HCT116 (cell line): ENCODE data around the gene ENO2. TPM values are rescaled to one million over a fixed set of nuclear protein-coding genes. Genes with fewer than 3 reads are reported as not detected.
A peak's percentile ranks its signal among the peaks of the same experiment; 100 is the strongest.

Experiments
- ATAC-seq: fragments of 200-7000 bp; cut with Tn5 transposase; 2 replicates; pipeline ENCODE4 v1.9.1; 2020; ENCODE audit warnings: mild to moderate bottlenecking, moderate library complexity
- BruUV-seq: library from RNA; stranded (reverse); fragments of 400-500 nt; replicated peaks from 2 replicates; lab custom pipeline; 2021; lab: Mats Ljungman, UMichigan
- CTCF ChIA-PET: fragments of 300-600 bp; sonication (Branson Sonifier 250); formaldehyde crosslinking; loops from one replicate; lab custom pipeline; 2021; ENCODE audit warnings: antibody characterized with exemption; lab: Charles Lee
- POLR2A ChIA-PET: fragments of 300-600, 350-600 bp; sonication (Branson Sonifier 250); formaldehyde crosslinking; loops from one replicate; lab custom pipeline; 2021; ENCODE audit warnings: antibody characterized with exemption; lab: Charles Lee
- RAD21 ChIA-PET, 2 experiments: fragments of 300-600 bp; sonication (Branson Sonifier 250); formaldehyde crosslinking; loops; one replicate each; lab custom pipeline; 2023; ENCODE audit warnings: low total read pairs in 2 of 2; ENCODE audit not compliant: uncharacterized antibody in 2 of 2, unreplicated experiment in 2 of 2, low non-redundant PET in 1 of 2; lab: Charles Lee
- DNase-seq: peaks from one replicate; pipeline ENCODE4 v3.0.0-alpha.2; 2010; ENCODE audit warnings: low read depth, low spot score
- H2AFZ ChIP-seq: fragments of 200-600 bp; shearing (Covaris generic), sonication (generic); 2 replicates; pipeline ENCODE4 v1.6.1; 2017; ENCODE audit warnings: low read depth, mixed run types, mixed read lengths, antibody characterized with exemption, low read length; ENCODE audit not compliant: poor library complexity, severe bottlenecking
- H3K27ac ChIP-seq: 2 replicates; pipeline ENCODE4 v1.5.1; 2012; ENCODE audit warnings: low read depth, low read length
- H3K27me3 ChIP-seq: fragments of 200-600 bp; sonication (generic); 2 replicates; pipeline ENCODE4 v1.6.1; 2016; ENCODE audit warnings: mixed run types, low read length, mixed read lengths; ENCODE audit not compliant: insufficient read depth
- H3K36me3 ChIP-seq, 2 experiments: fragments of 200-500 bp in 1 of 2; fragments of 200-600 bp in 1 of 2; sonication (Bioruptor generic) in 1 of 2; sonication (generic) in 1 of 2; 2 replicates each; pipeline versions ENCODE4 v1.5.1 to v1.6.1; 2014 to 2016; ENCODE audit warnings: low read length in 2 of 2, inconsistent platforms in 1 of 2, mixed read lengths in 1 of 2, mixed run types in 1 of 2; ENCODE audit not compliant: insufficient read depth in 2 of 2, control insufficient read depth in 1 of 2
- H3K4me1 ChIP-seq, 2 experiments: fragments of 200-600 bp in 1 of 2; sonication (generic) in 1 of 2; 2 replicates each; pipeline versions ENCODE4 v1.5.1 to v1.6.1; 2012 to 2017; ENCODE audit warnings: low read length in 2 of 2, inconsistent platforms in 1 of 2, mild to moderate bottlenecking in 1 of 2, mixed read lengths in 1 of 2, mixed run types in 1 of 2, moderate library complexity in 1 of 2; ENCODE audit not compliant: insufficient read depth in 2 of 2, control insufficient read depth in 1 of 2
- H3K4me2 ChIP-seq: fragments of 200-600 bp; sonication (generic); 2 replicates; pipeline ENCODE4 v1.6.1; 2017; ENCODE audit warnings: mixed run types, low read length, mixed read lengths
- H3K4me3 ChIP-seq, 2 experiments: fragments of 200-600 bp in 1 of 2; sonication (generic) in 1 of 2; replicated peaks in 1 of 2; 2 replicates each; pipeline ENCODE4 v1.5.1; 2011 to 2016; ENCODE audit warnings: low read length in 2 of 2, control low read depth in 1 of 2, low read depth in 1 of 2, mild to moderate bottlenecking in 1 of 2, mixed read lengths in 1 of 2, mixed run types in 1 of 2
- H3K79me2 ChIP-seq: fragments of 200-600 bp; sonication (generic); 2 replicates; pipeline ENCODE4 v1.6.1; 2017; ENCODE audit warnings: mild to moderate bottlenecking, mixed run types, low read length, moderate library complexity, mixed read lengths; ENCODE audit not compliant: insufficient read depth
- H3K9ac ChIP-seq: fragments of 200-600 bp; sonication (generic); 2 replicates; pipeline ENCODE4 v1.6.1; 2016; ENCODE audit warnings: low read length, mixed read lengths
- H3K9me2 ChIP-seq: fragments of 200-600 bp; sonication (generic), shearing (Covaris generic); 2 replicates; pipeline ENCODE4 v1.6.1; 2017; ENCODE audit warnings: mixed run types, mild to moderate bottlenecking, moderate library complexity; ENCODE audit not compliant: insufficient read depth
- H3K9me3 ChIP-seq, 2 experiments: fragments of 200-500 bp in 1 of 2; fragments of 200-600 bp in 1 of 2; sonication (Bioruptor generic) in 1 of 2; sonication (generic) in 1 of 2; 2 replicates each; pipeline ENCODE4 v1.6.1; 2014 to 2017; ENCODE audit warnings: low read length in 2 of 2, mixed read lengths in 2 of 2, inconsistent platforms in 1 of 2, low read depth in 1 of 2, mild to moderate bottlenecking in 1 of 2, mixed run types in 1 of 2, moderate library complexity in 1 of 2; ENCODE audit not compliant: control insufficient read depth in 1 of 2, insufficient read depth in 1 of 2
- H4K20me1 ChIP-seq: fragments of 200-600 bp; sonication (generic), shearing (Covaris generic); 2 replicates; pipeline ENCODE4 v1.6.1; 2017; ENCODE audit warnings: mixed run types, mild to moderate bottlenecking, moderate library complexity; ENCODE audit not compliant: insufficient read depth
- ATF3 ChIP-seq: IDR thresholded peaks from 2 replicates; pipeline ENCODE4 v1.6.1; 2012
- CEBPB ChIP-seq: IDR thresholded peaks from 2 replicates; pipeline ENCODE4 v1.6.1; 2012; ENCODE audit warnings: low read depth
- CTCF ChIP-seq, 3 experiments: fragments of 200-600 bp in 1 of 3; sonication (generic) in 1 of 3; IDR thresholded peaks in 2 of 3; conservative IDR thresholded peaks in 1 of 3; 2 replicates each; pipeline ENCODE4 v1.5.1; 2012 to 2017; ENCODE audit warnings: low read depth in 2 of 3, low read length in 2 of 3, antibody characterized with exemption in 1 of 3, borderline replicate concordance in 1 of 3, control low read depth in 1 of 3, mild to moderate bottlenecking in 1 of 3, mixed read lengths in 1 of 3, mixed run types in 1 of 3, moderate library complexity in 1 of 3; ENCODE audit not compliant: insufficient read depth in 1 of 3
- EGR1 ChIP-seq: IDR thresholded peaks from 2 replicates; pipeline ENCODE4 v1.6.1; 2012; ENCODE audit warnings: low read depth
- ELF1 ChIP-seq: IDR thresholded peaks from 2 replicates; pipeline ENCODE4 v1.6.1; 2012; ENCODE audit warnings: low read depth, borderline replicate concordance
- EZH2phosphoT487 ChIP-seq: fragments of 200-600 bp; IDR thresholded peaks from 2 replicates; pipeline ENCODE4 v1.6.1; 2018; ENCODE audit warnings: antibody characterized with exemption, borderline replicate concordance
- FOSL1 ChIP-seq: IDR thresholded peaks from 2 replicates; pipeline ENCODE4 v1.6.1; 2012; ENCODE audit warnings: low read depth
- JUND ChIP-seq: IDR thresholded peaks from 2 replicates; pipeline ENCODE4 v1.6.1; 2012
- YY1 ChIP-seq: IDR thresholded peaks from 2 replicates; pipeline ENCODE4 v1.6.1; 2011; ENCODE audit warnings: low read length, low read depth, moderate library complexity, mild to moderate bottlenecking; ENCODE audit not compliant: insufficient replicate concordance; ENCODE audit errors: extremely low read depth
- intact Hi-C: fragments of 100-400 bp; cut with micrococcal nuclease; formaldehyde crosslinking; loops from 2 replicates; pipeline ENCODE4 v1.10.0; 2022
- total RNA-seq: library from RNA; stranded (reverse); gene quantifications from one replicate; pipeline ENCODE4 v1.2.1, GENCODE V29; 2021; ENCODE audit not compliant: unreplicated experiment
- TF ChIP-seq, protein P1 (sequence below): IDR thresholded peaks from 2 replicates; pipeline ENCODE4 v1.6.1; 2012
- TF ChIP-seq, protein P2 (sequence below): IDR thresholded peaks from 2 replicates; pipeline ENCODE4 v1.6.1; 2011; ENCODE audit warnings: mild to moderate bottlenecking, low read length, moderate library complexity; ENCODE audit not compliant: insufficient replicate concordance; ENCODE audit errors: extremely low read depth

Gene ENO2
- total RNA-seq, 1 experiment from 2014 or later, result 117 TPM

DNA sequence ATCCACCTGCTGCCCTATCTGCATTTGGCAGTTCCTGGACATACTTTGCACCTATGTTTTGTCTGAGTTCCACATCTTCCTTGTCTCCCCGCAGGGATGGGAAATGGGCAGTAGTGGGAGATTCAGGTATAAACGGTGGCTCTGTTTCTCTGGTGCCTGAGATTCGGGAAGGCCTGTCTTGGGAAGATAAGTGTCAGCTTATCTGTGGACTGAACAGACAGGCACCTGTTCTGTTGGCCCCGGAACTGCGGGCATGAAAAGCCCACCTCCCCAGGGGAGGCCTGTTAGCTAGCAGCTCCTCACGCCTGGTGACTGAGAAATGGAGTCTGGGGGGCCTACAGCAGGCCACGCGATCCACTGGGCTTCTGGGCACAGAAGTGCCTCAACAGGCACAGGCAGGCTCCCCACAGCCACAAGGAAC is 50.2 kb downstream of the ENO2 start:
- RAD21 ChIA-PET, result interaction anchor here in 1 of 2 experiments (0.6 to 0.8 kb wide), 2 partner anchors 18 to 21 kb away, joined by 3 to 4 read pairs; partner anchors contain the start of gene C12orf57
- no peaks in the 10 kb centered on the region for H3K9me2 ChIP-seq
- no peak for ATAC-seq
- peak overlapping the region; percentile 100 for H3K9ac ChIP-seq
- H2AFZ ChIP-seq, result no peak overlapping the region
- H4K20me1 ChIP-seq, result peaks cover 8% of the 10 kb centered on the region; the same call in 1 of the 2 replicates
- peak overlapping the region; percentile 96 to 99 for H3K4me3 ChIP-seq
- H3K4me2 ChIP-seq, result peak overlapping the region; percentile 87
- no peak for TF ChIP-seq FOSL1
- no peak for TF ChIP-seq YY1
- TF ChIP-seq JUND, result no peak
- TF ChIP-seq, protein P1, sequence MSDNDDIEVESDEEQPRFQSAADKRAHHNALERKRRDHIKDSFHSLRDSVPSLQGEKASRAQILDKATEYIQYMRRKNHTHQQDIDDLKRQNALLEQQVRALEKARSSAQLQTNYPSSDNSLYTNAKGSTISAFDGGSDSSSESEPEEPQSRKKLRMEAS, result no peak
- TF ChIP-seq ELF1, result no peak
- POLR2A ChIA-PET, result interaction anchor here (0.9 to 9.9 kb wide), 7 partner anchors 18 to 144 kb away, joined by 3 to 269 read pairs (median 9); partner anchors contain the start of genes C12orf57, C1RL, LPCAT3 and RNU7-1
- BruUV-seq, result no TSS peak
- peaks cover 39 to 79% of the 10 kb centered on the region in 2 experiments for H3K4me1 ChIP-seq
- H3K79me2 ChIP-seq, result peaks cover 64% of the 10 kb centered on the region
- peaks cover 21 to 39% of the 10 kb centered on the region in 2 experiments; a peak in 2 of 4 replicates for H3K36me3 ChIP-seq
- intact Hi-C loops, result loop anchor here (1.0 to 5.0 kb wide), 3 partner anchors 40 to 212 kb away; partner anchors contain the start of genes MLF2 and SPSB2
- DNase-seq, result no peak
- CTCF ChIA-PET, result interaction anchor here (0.6 to 6.0 kb wide), 10 partner anchors 13 to 143 kb away, joined by 3 to 101 read pairs (median 3); partner anchors contain the start of genes C12orf57, PTPN6, RNU7-1 and SPSB2
- no peaks in the 10 kb centered on the region for H3K9me3 ChIP-seq
- no peaks in the 10 kb centered on the region for H3K27me3 ChIP-seq
- peak overlapping the region; percentile 97 for H3K27ac ChIP-seq

GRCh38 chr12:6965026-6965661 is 50.8 kb downstream of the ENO2 start:
- H3K4me3 ChIP-seq, result peak overlapping the region; percentile 96 to 99
- H2AFZ ChIP-seq, result no peak overlapping the region
- ChIA-PET POLR2A (interaction anchor here (0.9 to 9.9 kb wide), 6 partner anchors 18 to 144 kb away, joined by 3 to 269 read pairs (median 10); partner anchors contain the start of genes C12orf57, C1RL, LPCAT3 and RNU7-1), RAD21 (interaction anchor here in 1 of 2 experiments (0.6 to 0.8 kb wide), 2 partner anchors 19 to 21 kb away, joined by 3 to 4 read pairs; partner anchors contain the start of gene C12orf57), CTCF (interaction anchor here (0.6 to 6.0 kb wide), 10 partner anchors 13 to 143 kb away, joined by 3 to 101 read pairs (median 3); partner anchors contain the start of genes C12orf57, PTPN6, RNU7-1 and SPSB2)
- ATAC-seq, result peak; percentile 31
- BruUV-seq, result no TSS peak
- peaks cover 8% of the 10 kb centered on the region; the same call in 1 of the 2 replicates for H4K20me1 ChIP-seq
- peak overlapping the region; percentile 97 for H3K27ac ChIP-seq
- no peaks in the 10 kb centered on the region for H3K9me2 ChIP-seq
- no peaks in the 10 kb centered on the region for H3K9me3 ChIP-seq
- H3K4me1 ChIP-seq, result peaks cover 39 to 79% of the 10 kb centered on the region in 2 experiments
- H3K4me2 ChIP-seq, result peak overlapping the region; percentile 87
- peak; percentile 79 for DNase-seq
- intact Hi-C loops, result loop anchor here (1.0 to 2.0 kb wide), 2 partner anchors 40 to 92 kb away; partner anchors contain the start of gene SPSB2
- no peaks in the 10 kb centered on the region for H3K27me3 ChIP-seq
- H3K36me3 ChIP-seq, result peaks cover 21 to 39% of the 10 kb centered on the region in 2 experiments; a peak in 2 of 4 replicates
- H3K79me2 ChIP-seq, result peaks cover 70% of the 10 kb centered on the region
- peak overlapping the region; percentile 100 for H3K9ac ChIP-seq
- no peak for TF ChIP-seq EGR1
- no peak for TF ChIP-seq FOSL1
- no peak for TF ChIP-seq EZH2phosphoT487
- no peak for TF ChIP-seq CEBPB
- TF ChIP-seq, protein P2, sequence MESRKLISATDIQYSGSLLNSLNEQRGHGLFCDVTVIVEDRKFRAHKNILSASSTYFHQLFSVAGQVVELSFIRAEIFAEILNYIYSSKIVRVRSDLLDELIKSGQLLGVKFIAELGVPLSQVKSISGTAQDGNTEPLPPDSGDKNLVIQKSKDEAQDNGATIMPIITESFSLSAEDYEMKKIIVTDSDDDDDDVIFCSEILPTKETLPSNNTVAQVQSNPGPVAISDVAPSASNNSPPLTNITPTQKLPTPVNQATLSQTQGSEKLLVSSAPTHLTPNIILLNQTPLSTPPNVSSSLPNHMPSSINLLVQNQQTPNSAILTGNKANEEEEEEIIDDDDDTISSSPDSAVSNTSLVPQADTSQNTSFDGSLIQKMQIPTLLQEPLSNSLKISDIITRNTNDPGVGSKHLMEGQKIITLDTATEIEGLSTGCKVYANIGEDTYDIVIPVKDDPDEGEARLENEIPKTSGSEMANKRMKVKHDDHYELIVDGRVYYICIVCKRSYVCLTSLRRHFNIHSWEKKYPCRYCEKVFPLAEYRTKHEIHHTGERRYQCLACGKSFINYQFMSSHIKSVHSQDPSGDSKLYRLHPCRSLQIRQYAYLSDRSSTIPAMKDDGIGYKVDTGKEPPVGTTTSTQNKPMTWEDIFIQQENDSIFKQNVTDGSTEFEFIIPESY, result peak; percentile 64
- peak in 2 of 3 experiments; percentile 92 to 96; a peak in 4 of 6 replicates for TF ChIP-seq CTCF (IDR thresholded peaks at IDR 0.05 in 2 of 3, conservative IDR thresholded peaks at IDR 0.05 in 1 of 3; ENCODE audit: borderline replicate concordance in 1 of 3, insufficient read depth in 1 of 3, low read depth in 2 of 3, low read length in 2 of 3)
- no peak for TF ChIP-seq JUND
- no peak for TF ChIP-seq ATF3
